ENCODE measurements around the gene TMEM35B. TPM values are rescaled to one million over a fixed set of nuclear protein-coding genes. Genes with fewer than 3 reads are reported as not detected.

Gene TMEM35B
- 25.4 TPM for polyA plus RNA-seq (2012; ENCODE audit: low read depth, missing spikeins)

- TF ChIP-seq POLR2A (IDR thresholded peaks at IDR 0.05; ENCODE audit: low read depth, low read length) (peak; percentile 85), POU2F2 (IDR thresholded peaks at IDR 0.05; ENCODE audit: low read depth, low read length) (0 out of 2 replicates have a peak, but pooled peaks have one; percentile 18), POLR2AphosphoS5 (IDR thresholded peaks at IDR 0.05; ENCODE audit: low read depth, low read length) (peak; percentile 81), PAX5 (IDR thresholded peaks at IDR 0.05; ENCODE audit: insufficient read depth, low read length, severe bottlenecking) (no peak), TAF1 (IDR thresholded peaks at IDR 0.05; ENCODE audit: low read depth, low read length) (peak; percentile 77), SPI1 (IDR thresholded peaks at IDR 0.05; ENCODE audit: low read depth, low read length) (peak; percentile 48)
- FAIRE-seq = peak; percentile 84
- DNase-seq (ENCODE audit: insufficient read length, low spot score) = peak; percentile 75
These were observed at the start of gene TMEM35B for GRCh38 chr1:34984793-34985608. Gene TMEM35B, minus strand, starts transcription at chr1:34985347. Its CDS starts 42 bp downstream, at chr1:34985305.

DNA sequence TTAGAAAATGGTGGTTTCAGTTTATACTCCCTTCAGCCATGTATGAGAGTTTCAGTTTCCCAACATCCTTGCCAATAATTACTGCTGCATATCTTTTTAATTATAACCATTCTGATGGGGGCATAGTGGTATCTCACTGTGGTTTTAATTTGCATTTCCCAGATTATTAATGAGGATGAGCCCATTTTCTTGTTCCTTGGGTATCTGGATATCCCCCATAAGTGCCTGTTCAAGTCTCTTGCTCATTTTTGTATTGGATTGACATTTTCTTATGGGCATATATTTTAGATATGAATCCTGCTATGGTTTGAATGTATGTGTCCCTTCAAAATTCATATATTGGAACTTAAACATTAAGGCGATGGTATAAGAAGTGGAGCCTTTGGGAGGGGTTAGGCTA is 48.2 kb upstream of the TMEM35B start:
- no peak for DNase-seq (ENCODE audit: insufficient read length, low spot score)
- no peak for FAIRE-seq
- TF ChIP-seq SPI1 (IDR thresholded peaks at IDR 0.05; ENCODE audit: low read depth, low read length) = no peak
- no peak for TF ChIP-seq POU2F2 (IDR thresholded peaks at IDR 0.05; ENCODE audit: low read depth, low read length)
- no peak for TF ChIP-seq POLR2A (IDR thresholded peaks at IDR 0.05; ENCODE audit: low read depth, low read length)
- no peak for TF ChIP-seq TAF1 (IDR thresholded peaks at IDR 0.05; ENCODE audit: low read depth, low read length)
- TF ChIP-seq POLR2AphosphoS5 (IDR thresholded peaks at IDR 0.05; ENCODE audit: low read depth, low read length) = no peak
- no peak for TF ChIP-seq PAX5 (IDR thresholded peaks at IDR 0.05; ENCODE audit: insufficient read depth, low read length, severe bottlenecking)

- TF ChIP-seq SPI1 (IDR thresholded peaks at IDR 0.05; ENCODE audit: low read depth, low read length) (no peak), PAX5 (IDR thresholded peaks at IDR 0.05; ENCODE audit: insufficient read depth, low read length, severe bottlenecking) (no peak), POLR2AphosphoS5 (IDR thresholded peaks at IDR 0.05; ENCODE audit: low read depth, low read length) (no peak), POLR2A (IDR thresholded peaks at IDR 0.05; ENCODE audit: low read depth, low read length) (no peak), POU2F2 (IDR thresholded peaks at IDR 0.05; ENCODE audit: low read depth, low read length) (no peak), TAF1 (IDR thresholded peaks at IDR 0.05; ENCODE audit: low read depth, low read length) (no peak)
- DNase-seq (ENCODE audit: insufficient read length, low spot score) (no peak), FAIRE-seq (no peak)
These were observed 47.2 kb upstream of the TMEM35B start for GRCh38 chr1:35032384-35032739.

- FAIRE-seq = peak; percentile 41
These were observed 45.8 kb upstream of the TMEM35B start for GRCh38 chr1:35030756-35031446.

DNA sequence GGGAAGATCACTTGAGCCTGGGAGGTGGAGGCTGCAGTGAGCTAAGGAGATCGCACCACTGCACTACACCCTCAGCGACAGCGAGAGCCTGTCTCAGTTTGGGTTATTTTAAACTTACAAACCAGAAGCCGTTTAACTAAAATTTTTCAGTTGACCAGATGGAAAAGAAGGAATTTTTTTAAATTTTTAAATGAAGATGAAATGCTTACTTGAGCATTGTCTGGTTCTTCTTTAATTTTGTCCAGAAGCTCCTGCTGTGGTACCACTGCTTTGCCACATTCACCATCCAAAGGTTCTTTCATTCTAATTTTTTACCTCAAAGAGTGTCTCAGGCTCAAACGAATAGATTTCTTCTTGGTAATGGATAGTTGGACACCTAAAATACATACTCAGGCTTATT is 45.2 kb upstream of the TMEM35B start:
- no peak for TF ChIP-seq POLR2AphosphoS5 (IDR thresholded peaks at IDR 0.05; ENCODE audit: low read depth, low read length)
- no peak for TF ChIP-seq TAF1 (IDR thresholded peaks at IDR 0.05; ENCODE audit: low read depth, low read length)
- TF ChIP-seq POU2F2 (IDR thresholded peaks at IDR 0.05; ENCODE audit: low read depth, low read length) = no peak
- TF ChIP-seq POLR2A (IDR thresholded peaks at IDR 0.05; ENCODE audit: low read depth, low read length) = no peak
- no peak for TF ChIP-seq SPI1 (IDR thresholded peaks at IDR 0.05; ENCODE audit: low read depth, low read length)
- TF ChIP-seq PAX5 (IDR thresholded peaks at IDR 0.05; ENCODE audit: insufficient read depth, low read length, severe bottlenecking) = no peak
- FAIRE-seq (no peak), DNase-seq (ENCODE audit: insufficient read length, low spot score) (no peak)

More at GRCh38 chr1:35030756-35031446, 45.8 kb upstream of the TMEM35B start:
- DNase-seq (ENCODE audit: insufficient read length, low spot score) = peak; percentile 39
- no peak for TF ChIP-seq TAF1 (IDR thresholded peaks at IDR 0.05; ENCODE audit: low read depth, low read length)
- TF ChIP-seq POLR2A (IDR thresholded peaks at IDR 0.05; ENCODE audit: low read depth, low read length) = no peak
- no peak for TF ChIP-seq POU2F2 (IDR thresholded peaks at IDR 0.05; ENCODE audit: low read depth, low read length)
- no peak for TF ChIP-seq POLR2AphosphoS5 (IDR thresholded peaks at IDR 0.05; ENCODE audit: low read depth, low read length)
- TF ChIP-seq SPI1 (IDR thresholded peaks at IDR 0.05; ENCODE audit: low read depth, low read length) = peak; percentile 46; the same call in 1 of the 2 replicates
- TF ChIP-seq PAX5 (IDR thresholded peaks at IDR 0.05; ENCODE audit: insufficient read depth, low read length, severe bottlenecking) = no peak

GRCh38 chr1:35029761-35030160 is 44.6 kb upstream of the TMEM35B start:
- FAIRE-seq (no peak), DNase-seq (ENCODE audit: insufficient read length, low spot score) (no peak)
- TF ChIP-seq POLR2AphosphoS5 (IDR thresholded peaks at IDR 0.05; ENCODE audit: low read depth, low read length) = no peak
- no peak for TF ChIP-seq POLR2A (IDR thresholded peaks at IDR 0.05; ENCODE audit: low read depth, low read length)
- TF ChIP-seq TAF1 (IDR thresholded peaks at IDR 0.05; ENCODE audit: low read depth, low read length) = no peak
- TF ChIP-seq PAX5 (IDR thresholded peaks at IDR 0.05; ENCODE audit: insufficient read depth, low read length, severe bottlenecking) = no peak
- TF ChIP-seq POU2F2 (IDR thresholded peaks at IDR 0.05; ENCODE audit: low read depth, low read length) = no peak
- no peak for TF ChIP-seq SPI1 (IDR thresholded peaks at IDR 0.05; ENCODE audit: low read depth, low read length)

- FAIRE-seq = no peak
- TF ChIP-seq PAX5 (IDR thresholded peaks at IDR 0.05; ENCODE audit: insufficient read depth, low read length, severe bottlenecking) = no peak
- TF ChIP-seq POU2F2 (IDR thresholded peaks at IDR 0.05; ENCODE audit: low read depth, low read length) = no peak
- TF ChIP-seq TAF1 (IDR thresholded peaks at IDR 0.05; ENCODE audit: low read depth, low read length) = no peak
- no peak for TF ChIP-seq POLR2A (IDR thresholded peaks at IDR 0.05; ENCODE audit: low read depth, low read length)
- no peak for TF ChIP-seq POLR2AphosphoS5 (IDR thresholded peaks at IDR 0.05; ENCODE audit: low read depth, low read length)
- TF ChIP-seq SPI1 (IDR thresholded peaks at IDR 0.05; ENCODE audit: low read depth, low read length) = no peak
These were observed 31.3 kb upstream of the TMEM35B start for GRCh38 chr1:35016406-35016805.

DNA sequence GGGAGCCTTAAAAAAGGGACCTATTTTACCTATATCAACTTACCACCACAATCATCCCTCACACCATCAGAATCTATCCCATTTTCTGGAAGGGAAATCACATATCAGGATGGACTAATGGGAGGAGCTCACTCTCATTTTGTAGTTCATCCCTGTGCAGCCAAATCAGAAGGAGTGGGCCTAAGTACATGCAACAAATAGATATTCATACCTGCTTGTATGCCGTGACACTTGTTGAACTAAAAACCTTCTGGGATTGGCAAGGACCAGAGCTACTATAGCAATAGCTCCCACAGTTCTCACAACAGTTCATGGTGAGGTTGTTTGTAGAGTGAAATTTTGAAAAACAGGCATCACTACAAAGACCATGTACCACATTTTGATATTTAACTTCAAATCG is 29.3 kb upstream of the TMEM35B start:
- no peak for DNase-seq (ENCODE audit: insufficient read length, low spot score)
- TF ChIP-seq POLR2A (IDR thresholded peaks at IDR 0.05; ENCODE audit: low read depth, low read length) (no peak), PAX5 (IDR thresholded peaks at IDR 0.05; ENCODE audit: insufficient read depth, low read length, severe bottlenecking) (no peak), SPI1 (IDR thresholded peaks at IDR 0.05; ENCODE audit: low read depth, low read length) (no peak), TAF1 (IDR thresholded peaks at IDR 0.05; ENCODE audit: low read depth, low read length) (no peak), POLR2AphosphoS5 (IDR thresholded peaks at IDR 0.05; ENCODE audit: low read depth, low read length) (no peak), POU2F2 (IDR thresholded peaks at IDR 0.05; ENCODE audit: low read depth, low read length) (no peak)
- no peak for FAIRE-seq

More at GRCh38 chr1:35016406-35016805, 31.3 kb upstream of the TMEM35B start:
- no peak for DNase-seq (ENCODE audit: insufficient read length, low spot score)

DNA sequence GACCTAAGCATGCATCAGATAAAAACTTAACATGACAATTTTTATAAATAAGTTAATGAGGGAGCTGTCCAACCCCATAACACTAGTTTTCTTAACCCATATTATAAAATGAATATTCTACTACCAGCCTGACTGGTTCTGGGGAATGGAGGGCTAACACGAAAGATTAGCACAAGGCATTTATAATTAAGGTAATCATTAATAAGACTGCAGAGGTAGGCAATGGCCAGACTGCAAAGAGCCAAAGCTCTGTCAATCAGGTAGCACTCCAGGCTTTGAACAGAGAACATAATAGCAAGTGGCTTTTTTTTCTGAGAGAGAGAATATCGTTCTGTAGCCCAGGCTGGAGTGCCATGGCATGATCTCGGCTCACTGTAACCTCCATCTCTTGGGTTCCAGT is 20.6 kb upstream of the TMEM35B start:
- no peak for TF ChIP-seq POU2F2 (IDR thresholded peaks at IDR 0.05; ENCODE audit: low read depth, low read length)
- no peak for TF ChIP-seq PAX5 (IDR thresholded peaks at IDR 0.05; ENCODE audit: insufficient read depth, low read length, severe bottlenecking)
- TF ChIP-seq POLR2A (IDR thresholded peaks at IDR 0.05; ENCODE audit: low read depth, low read length) = no peak
- TF ChIP-seq SPI1 (IDR thresholded peaks at IDR 0.05; ENCODE audit: low read depth, low read length) = no peak
- no peak for TF ChIP-seq TAF1 (IDR thresholded peaks at IDR 0.05; ENCODE audit: low read depth, low read length)
- TF ChIP-seq POLR2AphosphoS5 (IDR thresholded peaks at IDR 0.05; ENCODE audit: low read depth, low read length) = no peak
- DNase-seq (ENCODE audit: insufficient read length, low spot score) = no peak
- FAIRE-seq = no peak
